HFFc6 (cell line): Measurements from ENCODE around the gene NCK1. TPM values are rescaled to one million over a fixed set of nuclear protein-coding genes. Genes with fewer than 3 reads are reported as not detected.

Experiments
- DNase-seq: peaks from one replicate; pipeline ENCODE4 v3.0.0-alpha.2; 2018
- H3K27ac Mint-ChIP-seq: 2 replicates; pipeline ENCODE4 v1.8.0; 2020; ENCODE audit warnings: mild to moderate bottlenecking, mixed read lengths
- H3K27me3 Mint-ChIP-seq: 2 replicates; pipeline ENCODE4 v1.8.0; 2021; ENCODE audit warnings: mild to moderate bottlenecking, moderate library complexity, mixed read lengths; ENCODE audit not compliant: insufficient read depth
- H3K36me3 Mint-ChIP-seq: 2 replicates; pipeline ENCODE4 v1.8.0; 2021; ENCODE audit warnings: low read depth, mixed read lengths
- H3K4me1 Mint-ChIP-seq: 2 replicates; pipeline ENCODE4 v1.8.0; 2020; ENCODE audit warnings: low read depth, mixed read lengths
- H3K4me3 Mint-ChIP-seq: 2 replicates; pipeline ENCODE4 v1.8.0; 2020; ENCODE audit warnings: mild to moderate bottlenecking, moderate library complexity, mixed read lengths
- H3K9me3 Mint-ChIP-seq: 2 replicates; pipeline ENCODE4 v1.8.0; 2020; ENCODE audit warnings: mild to moderate bottlenecking, mixed read lengths
- total RNA-seq, 6 experiments: library from RNA; stranded (reverse); fragmentation: NEBNext Ultra II Directional; extraction: Animal tissue kit (Norgen Biotek cat#: 25700); gene quantifications; 2 replicates in 1 of 6; 3 replicates in 5 of 6; pipeline ENCODE4 v1.2.3, GENCODE V29; 2021
- TF ChIP-seq, protein P1 (sequence below): fragments of 200-600 bp; sonication (generic); IDR thresholded peaks from 2 replicates; pipeline ENCODE4 v1.5.0; 2021; ENCODE audit warnings: antibody characterized with exemption, mild to moderate bottlenecking

The NCK1 gene
- total RNA-seq, 6 experiments from 2014 or later: 37.3 to 48.3 (median 40.8) TPM

- H3K36me3 Mint-ChIP-seq: peaks cover 7% of the 10 kb centered on the region
- H3K9me3 Mint-ChIP-seq: no peaks in the 10 kb centered on the region
- H3K4me1 Mint-ChIP-seq: peaks cover 69% of the 10 kb centered on the region
- H3K4me3 Mint-ChIP-seq: peak overlapping the region; percentile 55
- H3K27ac Mint-ChIP-seq: peak overlapping the region; percentile 87
- H3K27me3 Mint-ChIP-seq: no peaks in the 10 kb centered on the region
- TF ChIP-seq, protein P1, sequence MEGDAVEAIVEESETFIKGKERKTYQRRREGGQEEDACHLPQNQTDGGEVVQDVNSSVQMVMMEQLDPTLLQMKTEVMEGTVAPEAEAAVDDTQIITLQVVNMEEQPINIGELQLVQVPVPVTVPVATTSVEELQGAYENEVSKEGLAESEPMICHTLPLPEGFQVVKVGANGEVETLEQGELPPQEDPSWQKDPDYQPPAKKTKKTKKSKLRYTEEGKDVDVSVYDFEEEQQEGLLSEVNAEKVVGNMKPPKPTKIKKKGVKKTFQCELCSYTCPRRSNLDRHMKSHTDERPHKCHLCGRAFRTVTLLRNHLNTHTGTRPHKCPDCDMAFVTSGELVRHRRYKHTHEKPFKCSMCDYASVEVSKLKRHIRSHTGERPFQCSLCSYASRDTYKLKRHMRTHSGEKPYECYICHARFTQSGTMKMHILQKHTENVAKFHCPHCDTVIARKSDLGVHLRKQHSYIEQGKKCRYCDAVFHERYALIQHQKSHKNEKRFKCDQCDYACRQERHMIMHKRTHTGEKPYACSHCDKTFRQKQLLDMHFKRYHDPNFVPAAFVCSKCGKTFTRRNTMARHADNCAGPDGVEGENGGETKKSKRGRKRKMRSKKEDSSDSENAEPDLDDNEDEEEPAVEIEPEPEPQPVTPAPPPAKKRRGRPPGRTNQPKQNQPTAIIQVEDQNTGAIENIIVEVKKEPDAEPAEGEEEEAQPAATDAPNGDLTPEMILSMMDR: no peak
- DNase-seq: peak; percentile 38
Measured at GRCh38 chr3:136838641-136839555, 23.1 kb upstream of the NCK1 start.

DNA sequence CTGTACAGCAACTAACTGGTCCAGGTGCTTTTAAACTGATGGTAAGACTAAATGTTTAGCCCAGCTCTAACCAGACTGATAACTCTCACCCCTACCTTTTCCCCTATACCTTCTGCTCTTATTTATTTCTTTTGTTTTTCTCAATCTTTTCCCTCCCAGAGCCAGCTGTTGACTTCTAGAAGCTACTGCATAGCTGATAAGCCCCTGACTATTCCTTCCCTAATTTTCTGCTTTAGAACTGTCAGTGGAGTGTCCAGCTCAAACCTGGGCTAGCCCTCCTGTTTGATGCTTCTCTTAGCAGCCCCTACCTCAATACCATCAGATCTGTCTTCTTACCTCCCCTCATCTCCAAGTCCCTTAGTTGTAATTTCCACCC is 22.5 kb upstream of the NCK1 start:
- H3K27ac Mint-ChIP-seq: peak overlapping the region; percentile 87
- TF ChIP-seq, protein P1: no peak
- no peaks in the 10 kb centered on the region for H3K9me3 Mint-ChIP-seq
- H3K36me3 Mint-ChIP-seq: peaks cover 7% of the 10 kb centered on the region
- H3K4me3 Mint-ChIP-seq: peak overlapping the region; percentile 55
- H3K4me1 Mint-ChIP-seq: peaks cover 67% of the 10 kb centered on the region
- DNase-seq: no peak
- no peaks in the 10 kb centered on the region for H3K27me3 Mint-ChIP-seq

DNA sequence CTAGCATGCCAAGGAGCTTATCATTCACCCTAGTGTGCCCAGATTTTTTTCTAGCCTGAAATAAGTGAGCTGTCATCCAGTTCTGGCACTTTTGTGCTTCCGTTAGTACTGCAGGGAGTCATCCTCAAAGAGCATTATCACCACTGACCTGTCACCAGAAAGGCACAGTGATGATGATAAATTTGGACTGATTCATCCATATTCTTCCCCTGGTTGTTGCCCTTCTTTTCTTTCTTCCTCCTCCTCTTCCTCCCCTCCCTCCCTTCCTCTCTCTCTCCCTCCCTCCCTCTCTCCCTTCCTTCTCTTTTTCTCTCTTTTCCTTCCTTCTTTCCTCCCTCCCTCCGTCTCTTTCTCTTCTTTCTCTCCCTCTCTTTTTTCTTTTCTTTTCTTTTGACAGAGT is 21.8 kb upstream of the NCK1 start:
- TF ChIP-seq, protein P1: no peak
- peak overlapping the region; percentile 55 for H3K4me3 Mint-ChIP-seq
- no peak for DNase-seq
- peak overlapping the region; percentile 87 for H3K27ac Mint-ChIP-seq
- H3K4me1 Mint-ChIP-seq: peaks cover 65% of the 10 kb centered on the region
- no peaks in the 10 kb centered on the region for H3K9me3 Mint-ChIP-seq
- H3K27me3 Mint-ChIP-seq: no peaks in the 10 kb centered on the region
- H3K36me3 Mint-ChIP-seq: peaks cover 11% of the 10 kb centered on the region

- Mint-ChIP-seq H3K4me1 (peaks cover 48% of the 10 kb centered on the region), H3K4me3 (no peak overlapping the region), H3K36me3 (peaks cover 22% of the 10 kb centered on the region), H3K9me3 (no peaks in the 10 kb centered on the region), H3K27me3 (no peaks in the 10 kb centered on the region), H3K27ac (no peak overlapping the region)
- TF ChIP-seq, protein P1: no peak
- DNase-seq: no peak
Measured at GRCh38 chr3:136842294-136842693, 19.7 kb upstream of the NCK1 start.

DNA sequence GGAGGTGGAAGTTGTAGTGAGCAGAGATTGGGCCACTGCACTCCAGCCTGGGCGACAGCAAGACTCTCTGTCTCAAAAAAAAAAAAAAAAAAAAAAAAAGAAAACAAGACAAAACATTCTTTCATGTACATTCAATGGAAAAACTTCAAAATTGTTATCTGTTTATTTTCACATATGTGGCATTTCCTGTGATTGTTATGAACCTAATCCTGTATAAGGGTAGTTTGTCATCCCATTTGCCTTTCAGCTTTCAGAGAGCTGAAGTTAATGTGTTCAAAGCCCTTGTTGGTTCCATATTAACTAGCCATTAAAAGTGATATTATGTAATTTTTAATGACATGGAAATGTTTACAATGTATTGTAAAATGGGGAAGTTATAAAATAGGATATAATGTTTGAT is 17.3 kb upstream of the NCK1 start:
- no peak for DNase-seq
- Mint-ChIP-seq H3K27ac (peak overlapping the region; percentile 8; the same call in 1 of the 2 replicates), H3K27me3 (no peaks in the 10 kb centered on the region), H3K36me3 (peaks cover 22% of the 10 kb centered on the region), H3K9me3 (no peaks in the 10 kb centered on the region), H3K4me1 (peaks cover 28% of the 10 kb centered on the region), H3K4me3 (no peak overlapping the region)
- TF ChIP-seq, protein P1: no peak
